Panc1 (cell line): Measurements from ENCODE around the gene NT5DC1. TPM values are rescaled to one million over a fixed set of nuclear protein-coding genes. Genes with fewer than 3 reads are reported as not detected.
A peak's percentile ranks its signal among the peaks of the same experiment; 100 is the strongest.

ENCODE experiments used
- ATAC-seq: fragments of 200-7000 bp; cut with Tn5 transposase; 2 replicates; pipeline ENCODE4 v1.9.1; 2020; ENCODE audit warnings: mild to moderate bottlenecking, moderate library complexity
- BruUV-seq: library from RNA; stranded (reverse); fragments of 400-500 nt; replicated peaks from 2 replicates; lab custom pipeline; 2021; lab: Mats Ljungman, UMichigan
- CTCF ChIA-PET: fragments of 300-600 bp; sonication (Branson Sonifier 250); formaldehyde crosslinking; loops from one replicate; lab custom pipeline; 2022; ENCODE audit warnings: antibody characterized with exemption; lab: Charles Lee
- POLR2A ChIA-PET: fragments of 300-600 bp; sonication (Branson Sonifier 250); formaldehyde crosslinking; loops from one replicate; lab custom pipeline; 2022; ENCODE audit warnings: antibody characterized with exemption; lab: Charles Lee
- DNase-seq: peaks from one replicate; pipeline ENCODE4 v3.0.0-alpha.2; 2010; ENCODE audit warnings: low read depth, low spot score
- H3K27ac ChIP-seq: 2 replicates; pipeline ENCODE4 v1.5.1; 2011; ENCODE audit warnings: mild to moderate bottlenecking, low read length, inconsistent platforms
- H3K27me3 ChIP-seq: fragments of 200-500 bp; sonication (Bioruptor generic); 2 replicates; pipeline ENCODE4 v1.6.0; 2014; ENCODE audit warnings: low read length, inconsistent platforms; ENCODE audit not compliant: control insufficient read depth, insufficient read depth
- H3K36me3 ChIP-seq: fragments of 200-500 bp; sonication (Bioruptor generic); 2 replicates; pipeline ENCODE4 v1.5.1; 2014; ENCODE audit warnings: inconsistent platforms, mild to moderate bottlenecking, low read length, moderate library complexity; ENCODE audit not compliant: control insufficient read depth, insufficient read depth
- H3K4me1 ChIP-seq: 2 replicates; pipeline ENCODE4 v1.5.1; 2011; ENCODE audit warnings: inconsistent platforms, mild to moderate bottlenecking, low read length, moderate library complexity; ENCODE audit not compliant: control insufficient read depth, insufficient read depth
- H3K4me3 ChIP-seq, 2 experiments: 2 replicates each; pipeline ENCODE4 v1.5.1; 2011 to 2012; ENCODE audit warnings: low read depth in 2 of 2, low read length in 2 of 2, mild to moderate bottlenecking in 2 of 2, inconsistent platforms in 1 of 2, moderate library complexity in 1 of 2
- H3K9me3 ChIP-seq: fragments of 200-500 bp; sonication (Bioruptor generic); 2 replicates; pipeline ENCODE4 v1.5.1; 2014; ENCODE audit warnings: low read depth, mild to moderate bottlenecking, inconsistent platforms, low read length, moderate library complexity; ENCODE audit not compliant: control insufficient read depth, insufficient read depth
- CTCF ChIP-seq: fragments of 450-650 bp; IDR thresholded peaks from 2 replicates; pipeline ENCODE4 v1.5.1; 2017; ENCODE audit warnings: mild to moderate bottlenecking
- POLR2AphosphoS5 ChIP-seq: IDR thresholded peaks from 2 replicates; pipeline ENCODE4 v1.6.1; 2012; ENCODE audit warnings: mild to moderate bottlenecking, low read depth, low read length, moderate library complexity
- REST ChIP-seq, 2 experiments: IDR thresholded peaks; 2 replicates each; pipeline ENCODE4 v1.6.1; 2011 to 2012; ENCODE audit warnings: low read depth in 2 of 2, control low read depth in 1 of 2, low read length in 1 of 2, mild to moderate bottlenecking in 1 of 2, moderate library complexity in 1 of 2; ENCODE audit not compliant: insufficient read depth in 1 of 2
- SIN3A ChIP-seq: IDR thresholded peaks from 2 replicates; pipeline ENCODE4 v1.6.1; 2012; ENCODE audit warnings: low read depth, mild to moderate bottlenecking, low read length, moderate library complexity, borderline replicate concordance; ENCODE audit not compliant: insufficient read depth
- TCF7L2 ChIP-seq: IDR thresholded peaks from 2 replicates; pipeline ENCODE4 v1.6.1; 2011; ENCODE audit warnings: mild to moderate bottlenecking, low read depth, low read length, inconsistent platforms
- in situ Hi-C: cut with HindIII; loops from 2 replicates; pipeline ENCODE4 v1.10.0; 2016; ENCODE audit warnings: low sequenced_read_pairs, low pct_unique_long_range_greater_than_20kb
- intact Hi-C: fragments of 100-400 bp; cut with micrococcal nuclease; formaldehyde crosslinking; loops from one replicate; pipeline ENCODE4 v1.10.0; 2022; ENCODE audit not compliant: unreplicated experiment
- total RNA-seq: library from RNA; stranded (reverse); gene quantifications from one replicate; pipeline ENCODE4 v1.2.1, GENCODE V29; 2021; ENCODE audit not compliant: unreplicated experiment

Gene NT5DC1
- total RNA-seq, 1 experiment from 2014 or later = 79.1 TPM

- ATAC-seq (no peak), DNase-seq (peak; percentile 33)
- Histone ChIP-seq H3K9me3 (peaks cover 5% of the 10 kb centered on the region; the same call in 1 of the 2 replicates), H3K27me3 (no peaks in the 10 kb centered on the region; the same call in 1 of the 2 replicates), H3K36me3 (no peaks in the 10 kb centered on the region; the same call in 1 of the 2 replicates), H3K27ac (peak overlapping the region; percentile 89), H3K4me1 (peaks cover 18% of the 10 kb centered on the region), H3K4me3 (peak overlapping the region; percentile 79 to 88)
- CTCF ChIA-PET = no interaction called here
- no TSS peak for BruUV-seq
- no peak for TF ChIP-seq SIN3A
- no peak for TF ChIP-seq TCF7L2
- TF ChIP-seq POLR2AphosphoS5 = no peak
- TF ChIP-seq CTCF = no peak
- no peak for TF ChIP-seq REST (IDR thresholded peaks at IDR 0.05; ENCODE audit: insufficient read depth in 1 of 2, low read depth in 2 of 2, low read length in 1 of 2)
- in situ Hi-C loops (no loop called here), intact Hi-C loops (no loop called here)
- POLR2A ChIA-PET = interaction anchor here (0.6 kb wide), 1 partner anchor 11 kb away, joined by 4 read pairs; no protein-coding TSS in a partner anchor
Observed at GRCh38 chr6:116101302-116101718, 657 bp downstream of the NT5DC1 start.

- no peaks in the 10 kb centered on the region; the same call in 1 of the 2 replicates for H3K36me3 ChIP-seq
- peak overlapping the region; percentile 79 to 88 for H3K4me3 ChIP-seq
- no peaks in the 10 kb centered on the region; the same call in 1 of the 2 replicates for H3K27me3 ChIP-seq
- TF ChIP-seq CTCF = no peak
- H3K4me1 ChIP-seq = peaks cover 18% of the 10 kb centered on the region
- in situ Hi-C loops = no loop called here
- H3K27ac ChIP-seq = peak overlapping the region; percentile 89
- POLR2A ChIA-PET = no interaction called here
- DNase-seq (no peak), ATAC-seq (no peak)
- peaks cover under 1% of the 10 kb centered on the region; the same call in 1 of the 2 replicates for H3K9me3 ChIP-seq
- BruUV-seq = no TSS peak
- CTCF ChIA-PET = no interaction called here
- intact Hi-C loops = no loop called here
Observed at GRCh38 chr6:116101790-116102189, 1.1 kb downstream of the NT5DC1 start.
